ENCODE data around the gene C16orf54.

GRCh38 chr16:29736112-29736511 is 9.7 kb downstream of the C16orf54 start:
- TF ChIP-seq CTCF (tag by site-specific recombination; IDR thresholded peaks at IDR 0.05) (peak; percentile 49; the same call in 1 of the 2 replicates), ZXDB (tag by site-specific recombination; IDR thresholded peaks at IDR 0.05) (no peak), ZNF747 (tag by site-specific recombination; IDR thresholded peaks at IDR 0.05) (no peak)
- TF ChIP-seq, protein P1, sequence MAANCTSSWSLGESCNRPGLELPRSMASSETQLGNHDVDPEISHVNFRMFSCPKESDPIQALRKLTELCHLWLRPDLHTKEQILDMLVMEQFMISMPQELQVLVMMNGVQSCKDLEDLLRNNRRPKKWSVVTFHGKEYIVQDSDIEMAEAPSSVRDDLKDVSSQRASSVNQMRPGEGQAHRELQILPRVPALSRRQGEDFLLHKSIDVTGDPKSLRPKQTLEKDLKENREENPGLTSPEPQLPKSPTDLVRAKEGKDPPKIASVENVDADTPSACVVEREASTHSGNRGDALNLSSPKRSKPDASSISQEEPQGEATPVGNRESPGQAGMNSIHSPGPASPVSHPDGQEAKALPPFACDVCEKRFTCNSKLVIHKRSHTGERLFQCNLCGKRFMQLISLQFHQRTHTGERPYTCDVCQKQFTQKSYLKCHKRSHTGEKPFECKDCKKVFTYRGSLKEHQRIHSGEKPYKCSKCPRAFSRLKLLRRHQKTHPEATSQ (tag by site-specific recombination; IDR thresholded peaks at IDR 0.05), result no peak

Measured in HEK293 (cell line).